HG02798 (cell line): ENCODE measurements around the gene DISC1.

Experiments
- ATAC-seq: cut with Tn5 transposase; IDR thresholded peaks from one replicate; pipeline ENCODE4 v1.9.1; 2021; ENCODE audit warnings: mild to moderate bottlenecking; ENCODE audit not compliant: unreplicated experiment, poor library complexity

Gene DISC1

DNA sequence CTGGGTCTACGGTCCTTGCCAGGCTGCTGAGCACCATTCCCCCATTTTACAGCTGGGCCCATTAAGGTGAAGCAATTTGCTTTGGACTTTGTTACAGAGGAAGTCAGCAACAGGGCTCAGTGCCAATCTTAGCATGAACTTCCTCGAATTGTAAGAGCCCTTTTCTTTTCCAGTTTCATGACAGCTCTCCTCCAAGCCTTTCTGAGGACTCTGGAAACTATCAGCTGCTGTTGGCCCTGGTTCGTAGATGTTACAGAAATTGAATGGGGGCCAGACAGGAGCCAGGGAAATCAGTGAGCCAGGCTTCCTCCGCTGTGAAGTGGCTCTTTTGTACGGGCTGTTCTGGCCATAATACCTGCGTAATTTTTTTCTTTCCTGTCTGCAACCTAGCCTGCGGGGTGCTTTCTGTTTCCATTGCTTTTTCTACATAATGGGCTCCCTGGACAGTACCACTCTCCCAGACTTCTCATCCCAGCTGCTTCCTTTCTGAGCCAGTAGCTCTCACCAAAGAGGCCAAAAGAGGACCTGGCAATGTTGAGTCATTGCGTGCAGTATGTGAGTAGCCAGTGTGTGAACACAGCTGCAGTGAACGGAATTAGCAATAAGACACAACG, 386.3 kb downstream of the DISC1 start:
- ATAC-seq: no peak

DNA sequence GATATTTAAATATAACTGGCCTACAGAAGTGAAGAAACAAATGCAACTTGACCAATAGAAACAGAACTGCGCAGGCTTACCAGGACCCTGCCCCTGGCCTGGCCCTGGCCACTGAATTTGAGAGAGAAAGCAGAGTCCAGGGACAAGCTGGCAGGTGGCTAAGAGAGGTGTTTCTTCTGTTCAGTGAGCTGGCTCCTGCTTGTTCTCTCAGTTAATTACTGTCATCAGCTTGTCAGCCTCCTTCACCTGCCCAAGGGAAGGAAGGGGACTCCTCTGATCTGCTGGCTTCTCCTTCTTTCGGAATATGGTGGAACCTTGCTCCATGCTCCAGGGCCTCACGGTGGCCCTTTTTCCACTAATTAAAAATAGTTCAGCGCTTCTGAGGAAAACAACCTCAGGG, 388.4 kb downstream of the DISC1 start:
- ATAC-seq: no peak

DNA sequence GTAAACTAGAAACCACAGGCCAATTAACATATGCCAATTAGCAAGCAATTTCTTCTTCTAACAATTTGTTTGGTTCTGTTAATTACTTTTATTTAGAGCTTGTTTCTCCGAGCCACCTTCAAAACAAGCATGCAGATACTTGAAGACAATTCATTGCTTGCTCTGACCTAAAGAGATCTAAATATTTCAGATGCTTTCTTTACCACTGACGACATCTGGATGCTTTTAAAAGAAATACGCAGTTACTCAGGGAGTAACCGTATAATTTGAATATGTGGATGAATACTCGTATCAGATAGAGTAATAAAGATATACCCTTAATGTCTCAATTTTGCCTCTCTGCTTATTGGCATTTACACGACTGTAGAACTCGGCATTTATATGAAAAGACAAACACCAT, 390.0 kb downstream of the DISC1 start:
- no peak for ATAC-seq

DNA sequence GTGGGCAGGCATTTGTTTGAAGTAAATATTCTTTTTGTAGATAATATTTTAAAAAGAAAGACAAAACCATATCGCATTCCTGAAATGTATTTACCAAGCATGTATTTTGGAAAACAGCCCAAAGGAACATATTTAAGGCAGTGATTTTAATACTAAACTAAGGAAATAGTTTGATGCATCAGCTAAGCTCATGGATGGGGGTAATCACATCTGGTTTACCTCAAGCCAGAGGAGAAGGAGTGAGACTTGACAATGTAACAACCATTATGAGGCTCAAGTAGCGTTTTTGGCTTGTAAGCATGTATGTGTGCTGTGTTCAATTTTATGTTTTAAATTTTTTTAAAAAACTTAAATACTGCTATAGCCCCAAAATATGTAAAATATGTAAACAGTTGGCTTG, 390.5 kb downstream of the DISC1 start:
- ATAC-seq: no peak

DNA sequence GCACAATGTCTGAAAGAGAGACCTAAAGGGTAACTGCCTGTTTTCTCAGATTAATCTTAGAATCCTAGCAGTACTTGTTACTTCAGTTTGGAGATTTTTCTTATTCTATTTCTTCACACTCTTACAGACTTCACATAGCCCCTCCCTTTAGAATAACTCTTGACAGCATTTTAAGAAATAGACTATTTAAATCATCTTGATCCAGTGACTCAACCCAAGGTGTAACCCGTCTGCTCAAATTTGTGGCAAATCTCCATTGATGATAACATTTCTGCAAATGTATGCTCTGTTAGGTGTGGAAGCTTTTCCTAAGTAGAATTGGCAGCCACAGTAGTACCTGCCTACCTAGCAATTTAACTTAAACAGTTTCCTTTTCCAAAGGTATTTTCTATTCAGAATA, 391.2 kb downstream of the DISC1 start:
- ATAC-seq: no peak

DNA sequence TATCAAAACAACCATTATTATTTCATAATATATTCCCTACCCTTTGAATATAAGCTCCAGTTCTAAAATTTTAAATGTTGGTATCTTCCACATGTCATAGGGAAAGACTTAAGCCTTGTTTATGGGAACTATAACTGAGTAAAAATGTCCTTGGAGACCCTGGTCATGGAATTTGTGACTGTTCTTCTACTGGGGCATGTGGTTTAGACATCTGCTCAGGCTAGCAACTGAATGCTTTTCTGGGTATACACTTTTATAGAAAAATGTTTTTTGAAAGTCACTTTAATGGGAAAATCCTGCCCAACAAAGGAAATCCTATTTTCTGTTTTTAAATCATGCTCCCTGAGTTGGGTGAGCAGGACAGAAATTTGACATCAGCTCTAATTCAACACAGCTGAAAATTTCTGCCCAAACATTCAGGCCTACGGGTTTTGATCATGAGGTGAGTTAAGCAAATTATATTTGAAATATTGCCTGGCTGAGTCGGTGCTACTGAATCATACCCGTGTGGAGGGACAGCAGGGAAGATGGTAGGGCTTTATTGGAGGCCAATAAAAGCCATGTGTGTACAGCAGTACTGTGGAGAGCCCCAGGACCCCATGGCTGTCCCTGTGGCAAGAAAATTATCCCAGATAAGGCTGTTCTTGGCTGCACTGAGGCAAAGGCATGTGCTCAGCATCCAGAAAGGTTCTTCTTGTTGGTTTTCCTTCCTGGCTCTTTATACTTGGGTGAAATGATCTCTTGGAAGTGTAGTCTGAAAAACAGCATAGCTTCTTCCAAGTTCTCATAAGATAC, 391.8 kb downstream of the DISC1 start:
- no peak for ATAC-seq

DNA sequence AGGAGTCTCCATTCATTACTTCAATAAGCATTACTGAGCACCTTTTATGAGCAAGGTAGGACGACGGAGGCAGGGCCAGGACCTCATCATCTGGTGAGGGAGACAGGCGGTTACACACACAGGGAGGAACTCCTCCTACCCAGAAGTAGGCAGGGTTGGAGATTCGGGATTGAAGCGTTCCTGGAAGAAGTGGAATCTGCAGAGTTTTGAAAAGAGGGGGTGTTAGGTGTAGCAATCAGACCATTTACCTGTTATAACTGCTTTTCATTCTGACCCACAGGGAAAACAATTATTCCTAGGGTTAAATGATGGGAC, 392.4 kb downstream of the DISC1 start:
- no peak for ATAC-seq

DNA sequence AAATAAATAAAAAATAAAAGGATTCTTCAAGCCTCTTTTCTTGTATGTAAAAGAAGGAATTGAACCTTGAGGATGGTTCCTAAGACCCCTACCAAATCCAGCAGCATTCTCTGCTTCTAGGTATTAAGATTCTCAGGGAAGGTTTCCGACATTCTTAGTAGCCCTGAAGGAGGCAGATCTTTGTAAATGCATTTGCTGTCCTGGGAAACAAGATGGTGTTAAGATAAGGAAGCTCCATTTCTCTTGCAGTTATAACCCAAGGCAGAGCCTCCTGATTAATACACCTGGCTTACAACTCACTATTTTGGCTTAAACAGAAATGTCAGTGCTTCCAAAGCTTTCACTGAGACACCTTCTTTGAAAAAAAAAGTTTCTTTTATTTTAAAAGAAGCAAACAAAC, 393.8 kb downstream of the DISC1 start:
- ATAC-seq: no peak

DNA sequence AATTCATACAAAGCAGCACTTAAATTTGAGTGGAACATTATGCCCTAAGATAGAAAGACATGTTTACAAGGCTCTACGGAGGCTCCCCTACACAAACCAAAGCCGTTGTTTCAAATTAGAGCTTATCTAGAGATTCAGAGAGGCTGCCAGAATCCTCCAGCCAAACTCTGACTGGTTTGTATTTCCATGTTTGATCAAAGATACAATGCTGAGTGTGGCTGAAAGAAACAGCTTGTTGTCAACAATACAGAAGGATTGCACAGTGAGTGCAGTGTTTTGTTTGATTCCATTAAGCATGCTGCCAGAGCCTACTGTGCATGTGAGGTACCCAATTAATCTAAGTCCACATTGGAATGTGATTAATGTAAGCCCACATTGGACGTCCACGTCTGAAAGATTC, 402.7 kb downstream of the DISC1 start:
- ATAC-seq: no peak

DNA sequence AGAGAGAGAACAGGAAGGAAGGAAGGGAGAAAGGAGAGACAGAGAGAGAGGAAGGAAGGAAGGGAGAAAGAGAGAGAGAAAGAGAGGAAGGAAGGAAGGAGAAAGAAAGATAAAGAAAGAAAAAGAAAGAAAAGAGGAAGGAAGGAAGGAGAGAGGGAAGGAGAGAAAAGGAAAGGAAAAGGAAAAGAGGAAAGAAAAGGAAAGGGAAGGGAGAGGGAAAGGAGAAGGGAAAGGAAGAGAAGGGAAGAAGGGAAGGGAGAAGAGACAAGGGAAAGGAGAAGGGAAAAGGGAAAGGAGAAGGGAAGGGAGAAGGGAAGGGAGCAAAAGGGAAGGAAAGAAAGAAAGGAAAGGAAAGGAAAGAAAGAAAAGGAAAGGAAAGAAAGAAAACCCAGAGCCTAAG, 404.6 kb downstream of the DISC1 start:
- ATAC-seq: no peak

DNA sequence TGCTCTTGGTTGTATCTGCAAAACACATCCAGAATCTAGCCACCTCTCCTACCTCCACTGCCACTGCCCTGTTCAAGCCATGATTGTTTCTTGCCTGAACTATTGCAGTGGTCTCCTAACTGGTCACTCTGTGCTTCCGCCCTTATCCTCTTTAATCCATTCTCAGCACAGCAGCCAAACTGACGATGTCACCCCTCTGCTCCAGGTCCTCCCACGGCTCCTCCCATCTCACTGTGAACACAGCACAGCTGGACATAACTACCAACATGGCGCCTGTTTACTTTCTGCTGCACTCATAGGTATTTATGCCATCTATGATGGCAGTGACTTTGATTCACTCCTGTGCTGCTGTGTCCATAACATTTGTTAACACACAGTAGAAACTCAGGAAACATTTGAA, 406.7 kb downstream of the DISC1 start:
- no peak for ATAC-seq

DNA sequence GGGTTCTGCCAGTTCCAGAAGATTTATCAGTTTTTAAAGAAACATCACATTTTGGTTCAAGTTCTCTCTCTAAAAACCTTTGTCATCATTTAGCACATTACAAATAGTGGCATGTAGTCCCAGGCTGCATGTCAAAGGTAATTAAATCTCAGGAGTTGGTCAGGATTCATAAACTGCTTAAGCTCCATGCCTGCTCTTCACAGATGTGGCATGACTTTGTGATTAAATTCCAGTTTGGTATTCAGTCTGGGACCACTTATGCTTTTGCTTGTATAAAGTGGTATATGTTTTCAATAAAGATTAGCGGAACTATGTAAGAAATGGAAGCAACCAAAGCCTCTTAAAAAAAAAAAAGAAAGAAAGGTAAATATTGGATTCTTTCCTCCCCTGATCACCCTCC, 408.0 kb downstream of the DISC1 start:
- ATAC-seq: no peak

DNA sequence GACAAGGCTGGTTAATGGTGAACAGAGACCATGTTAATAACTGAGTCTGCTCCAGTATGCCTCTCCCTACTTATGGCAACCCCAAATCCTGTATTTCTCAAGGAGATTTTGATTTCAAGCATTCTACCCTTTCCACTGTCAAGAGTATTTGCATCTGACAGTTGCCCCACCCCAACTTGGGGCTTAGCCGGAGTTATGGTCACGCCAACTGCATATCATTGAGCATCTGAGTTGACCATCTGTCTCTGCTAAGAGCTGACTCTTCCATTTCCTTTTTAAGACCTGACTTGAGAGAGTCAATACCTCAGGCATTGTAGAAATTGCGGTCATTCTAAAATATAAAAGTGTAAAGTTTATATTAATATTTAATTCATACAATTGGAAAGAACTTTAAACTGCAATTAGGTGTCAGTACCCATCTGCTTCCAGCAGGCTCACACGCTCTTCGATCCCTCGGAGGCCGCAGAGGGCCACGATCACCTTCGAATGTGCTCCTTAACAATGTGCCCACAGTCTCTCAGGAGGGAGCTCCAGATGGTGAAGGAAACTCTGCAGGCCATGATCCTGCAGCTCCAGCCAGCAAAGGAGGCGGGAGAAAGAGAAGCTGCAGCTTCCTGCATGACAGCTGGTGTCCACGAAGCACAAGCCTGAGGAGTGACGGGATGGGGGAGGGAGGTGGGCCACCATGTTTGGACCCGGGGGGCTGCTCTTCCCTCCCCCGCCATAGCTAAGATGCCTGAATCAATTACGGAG, 409.8 kb downstream of the DISC1 start:
- no peak for ATAC-seq

DNA sequence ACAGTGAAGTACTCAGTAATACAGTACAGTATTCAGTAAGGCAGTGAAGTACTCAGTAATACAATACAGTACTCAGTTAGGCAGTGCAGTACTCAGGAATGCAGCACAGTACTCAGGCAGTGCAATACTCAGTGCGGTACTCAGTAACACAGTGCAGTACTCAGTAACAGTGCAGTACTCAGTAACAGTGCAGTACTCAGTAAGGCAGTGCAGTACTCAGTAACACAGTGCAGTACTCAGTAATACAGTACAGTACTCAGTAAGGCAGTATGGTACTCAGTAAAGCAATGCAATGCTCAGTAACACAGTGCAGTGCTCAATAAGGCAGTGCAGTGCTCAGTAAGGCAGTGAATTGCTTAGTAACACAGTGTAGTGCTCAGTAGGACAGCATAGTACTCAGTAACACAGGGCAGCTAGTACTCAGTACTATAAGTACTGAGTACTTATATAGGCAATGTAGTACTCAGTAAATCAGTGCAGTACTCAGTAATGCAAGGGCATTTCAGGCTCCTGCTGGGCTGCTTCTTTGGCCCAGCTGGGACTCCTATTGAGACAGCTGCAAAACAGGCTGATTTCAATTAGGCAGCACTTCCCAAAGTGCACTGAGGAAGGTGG, 411.3 kb downstream of the DISC1 start:
- ATAC-seq: no peak

DNA sequence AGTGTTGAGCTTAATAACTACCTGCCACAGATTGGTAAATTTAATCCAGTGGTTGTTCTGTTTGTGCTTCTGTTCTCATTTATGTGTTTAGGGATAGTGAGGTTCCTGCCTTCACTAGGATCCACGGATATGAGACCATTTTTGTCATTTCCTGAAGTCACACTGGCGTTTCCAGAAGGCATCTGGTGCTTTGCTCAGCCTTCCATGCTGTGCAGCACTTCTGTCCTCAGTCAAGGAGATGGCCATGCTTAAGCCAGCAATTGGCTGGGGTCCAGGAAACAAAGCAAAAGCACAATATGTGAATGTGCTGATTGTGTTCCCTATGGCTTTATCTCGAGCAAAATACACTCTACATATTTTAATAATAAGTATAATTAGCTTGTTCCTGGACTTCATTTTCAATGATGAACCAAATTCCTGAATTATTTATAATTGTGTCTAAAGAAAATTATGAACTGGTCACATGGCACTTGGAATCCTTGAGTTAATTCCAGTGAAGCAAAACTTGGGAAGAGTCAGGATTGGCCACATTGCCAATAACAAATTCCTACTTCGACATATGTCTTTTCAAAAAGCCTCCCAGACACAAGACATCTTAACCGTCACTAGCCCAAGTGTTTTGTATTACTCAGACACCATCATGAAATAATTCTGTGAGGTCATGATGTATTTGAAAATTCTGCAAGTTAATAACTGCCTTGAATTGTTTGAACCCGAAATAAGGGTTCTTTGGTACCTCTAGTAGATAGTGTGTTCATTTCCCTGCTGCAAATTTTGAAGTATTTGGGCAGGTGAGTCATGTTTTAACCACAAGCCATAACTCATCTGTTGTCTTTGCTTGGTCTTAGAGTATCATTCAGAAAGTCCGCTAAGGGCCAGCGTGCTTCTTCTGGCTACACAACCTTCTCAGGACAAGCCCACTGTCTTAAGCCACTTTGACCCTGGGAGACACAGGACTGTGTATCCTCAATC, 412.4 kb downstream of the DISC1 start:
- ATAC-seq: no peak

DNA sequence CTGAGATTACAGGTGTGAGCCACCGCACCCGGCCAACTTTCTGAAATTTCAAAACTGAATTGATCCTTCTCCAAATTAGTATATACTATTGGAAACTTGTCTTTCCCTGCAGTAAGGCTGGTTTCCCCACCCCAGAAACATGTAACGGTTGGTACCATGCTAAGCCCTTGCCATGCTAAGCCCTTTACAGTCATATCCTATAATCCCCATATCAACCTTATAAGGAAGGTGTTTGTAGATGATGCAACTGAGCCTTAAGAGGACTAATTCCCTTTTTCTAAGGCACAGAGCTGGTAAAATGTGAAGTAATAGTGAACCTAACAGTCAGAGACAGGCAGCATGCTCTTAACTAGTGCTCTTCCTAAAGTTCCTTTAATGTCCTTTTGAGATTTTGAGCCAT, 413.7 kb downstream of the DISC1 start:
- ATAC-seq: no peak

DNA sequence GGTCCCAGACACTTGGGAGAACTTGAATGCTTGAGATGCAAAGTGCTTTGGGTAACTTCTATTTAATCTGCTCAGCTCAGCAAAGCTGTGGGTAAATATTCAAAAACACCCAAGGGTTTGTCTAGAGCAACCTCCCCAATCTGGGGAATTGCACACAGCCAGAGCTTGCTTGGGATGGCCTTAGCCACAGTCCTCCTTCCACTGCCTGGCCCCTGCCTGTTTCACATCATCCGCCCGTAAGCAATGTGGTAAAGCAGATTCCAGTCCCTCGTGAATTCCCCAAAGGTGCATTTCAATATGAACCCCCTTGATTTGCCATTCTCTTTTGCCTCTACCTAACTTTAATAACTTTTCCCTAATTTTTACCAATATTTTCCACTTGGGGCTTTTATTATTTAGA, 418.1 kb downstream of the DISC1 start:
- ATAC-seq: no peak

DNA sequence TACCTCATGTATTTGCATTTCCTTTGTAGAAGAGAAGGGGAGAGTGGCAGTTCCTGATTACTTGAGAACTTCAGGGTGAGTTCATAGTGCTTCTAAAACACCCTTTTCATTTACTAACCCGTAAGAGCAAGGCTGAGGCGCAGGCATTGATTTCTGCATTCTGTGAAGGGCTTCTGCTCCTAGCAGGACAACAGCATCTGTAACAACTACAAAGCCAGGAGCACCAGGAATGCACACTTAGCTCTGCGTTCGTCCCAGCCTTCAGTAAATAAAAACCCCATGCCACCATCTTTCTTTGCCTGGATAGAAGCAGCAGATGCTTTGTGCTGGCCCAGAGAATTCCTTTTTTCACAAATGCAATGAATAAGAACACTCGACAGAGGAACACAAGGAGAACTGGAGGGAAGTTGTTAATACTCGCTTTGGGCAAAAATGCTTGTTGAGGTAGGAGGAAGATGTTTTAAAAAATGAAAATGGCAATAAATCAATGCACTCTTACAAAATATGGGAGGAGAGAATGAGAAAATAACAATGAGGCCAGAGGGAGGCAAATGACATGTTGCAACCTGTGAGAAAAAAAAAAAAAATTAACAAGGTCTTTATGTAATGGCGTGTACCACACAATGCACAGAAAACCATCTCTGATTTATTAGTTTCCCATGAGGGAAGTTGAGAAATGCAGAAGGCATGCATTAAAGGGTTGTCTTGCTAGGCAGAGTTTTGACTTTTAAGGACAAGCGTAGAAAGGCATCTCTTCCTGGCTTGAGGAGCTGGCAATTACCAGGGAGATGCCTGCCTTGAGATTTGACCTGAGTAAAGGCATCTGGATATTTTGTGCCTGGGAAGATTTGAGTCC, 418.8 kb downstream of the DISC1 start:
- no peak for ATAC-seq
